HepG2 (cell line): ENCODE measurements around the gene SLAIN2. TPM values are rescaled to one million over a fixed set of nuclear protein-coding genes. Genes with fewer than 3 reads are reported as not detected.

ENCODE experiments used
- ATAC-seq: fragments of 200-7000 bp; cut with Tn5 transposase; 3 replicates; pipeline ENCODE4 v1.9.1; 2020; ENCODE audit warnings: mild to moderate bottlenecking, moderate library complexity
- BruUV-seq: library from RNA; stranded (reverse); fragments of 400-500 nt; replicated peaks from 2 replicates; lab custom pipeline; 2021; lab: Mats Ljungman, UMichigan
- CTCF ChIA-PET: fragments of 300-600 bp; formaldehyde crosslinking; extraction: SDS; loops from one replicate; lab custom pipeline; 2021; ENCODE audit warnings: low total read pairs, inconsistent platforms, low intra/inter-chr PET ratio; lab: Yijun Ruan, JAX
- POLR2A ChIA-PET: fragments of 350-600 bp; sonication (Branson Sonifier 250); formaldehyde crosslinking; loops from one replicate; lab custom pipeline; 2020; ENCODE audit warnings: antibody characterized with exemption, inconsistent platforms; lab: Yijun Ruan, JAX
- DNase-seq: peaks from one replicate; pipeline ENCODE4 v3.0.0-alpha.2; 2015; ENCODE audit warnings: low spot score
- FAIRE-seq: peaks from 3 replicates; lab custom pipeline; 2011; peaks lifted over from hg19 to GRCh38; lab: Jason Lieb, UNC
- H2AFZ ChIP-seq: one replicate; pipeline ENCODE4 v1.6.1; 2011; ENCODE audit warnings: low read length, inconsistent platforms
- H3K27ac ChIP-seq: fragments of 300-600 bp; 3 replicates; pipeline ENCODE4 v1.8.0; 2011; ENCODE audit warnings: mixed run types, mild to moderate bottlenecking, mixed read lengths, low read length, inconsistent platforms; ENCODE audit not compliant: insufficient read depth; ENCODE audit errors: extremely low read length
- H3K27me3 ChIP-seq, 2 experiments: fragments of 200-600 bp in 1 of 2; 2 replicates in 1 of 2; 3 replicates in 1 of 2; pipeline versions ENCODE4 v1.6.0 to v1.8.0; 2011; ENCODE audit warnings: low read length in 2 of 2, mild to moderate bottlenecking in 2 of 2, moderate library complexity in 2 of 2, inconsistent platforms in 1 of 2; ENCODE audit not compliant: insufficient read depth in 2 of 2, control insufficient read depth in 1 of 2
- H3K36me3 ChIP-seq, 2 experiments: fragments of 200-600 bp in 1 of 2; replicated peaks in 1 of 2; 2 replicates in 1 of 2; 3 replicates in 1 of 2; pipeline versions ENCODE4 v1.5.1 to v1.8.0; 2011; ENCODE audit warnings: low read length in 2 of 2, inconsistent platforms in 1 of 2; ENCODE audit not compliant: insufficient read depth in 2 of 2, control insufficient read depth in 1 of 2
- H3K4me1 ChIP-seq: 2 replicates; pipeline ENCODE4 v1.5.1; 2012; ENCODE audit warnings: low read length, inconsistent platforms; ENCODE audit not compliant: insufficient read depth
- H3K4me2 ChIP-seq: 2 replicates; pipeline ENCODE4 v1.6.0; 2011; ENCODE audit warnings: low read depth, low read length, inconsistent platforms
- H3K4me3 ChIP-seq, 3 experiments: fragments of 200-600 bp in 1 of 3; sonication (generic), shearing (Covaris generic) in 1 of 3; replicated peaks in 1 of 3; 2 replicates each; pipeline ENCODE4 v1.5.1; 2011 to 2016; ENCODE audit warnings: low read length in 3 of 3, inconsistent platforms in 2 of 3, low read depth in 2 of 3, mild to moderate bottlenecking in 2 of 3, control low read depth in 1 of 3, mixed read lengths in 1 of 3; ENCODE audit not compliant: insufficient read depth in 1 of 3
- H3K79me2 ChIP-seq: one replicate; pipeline ENCODE4 v1.6.1; 2011; ENCODE audit warnings: low read length, inconsistent platforms; ENCODE audit not compliant: insufficient read depth
- H3K9ac ChIP-seq: 2 replicates; pipeline ENCODE4 v1.6.0; 2011; ENCODE audit warnings: mild to moderate bottlenecking, low read depth, low read length, inconsistent platforms; ENCODE audit not compliant: insufficient read depth
- H3K9me3 ChIP-seq: 2 replicates; pipeline ENCODE4 v1.5.1; 2012; ENCODE audit warnings: mild to moderate bottlenecking, low read length
- H4K20me1 ChIP-seq: 2 replicates; pipeline ENCODE4 v1.6.0; 2011; ENCODE audit warnings: inconsistent platforms, mild to moderate bottlenecking, low read length, moderate library complexity; ENCODE audit not compliant: insufficient read depth
- MED8 ChIP-seq: sonication (generic); formaldehyde crosslinking; IDR thresholded peaks from 2 replicates; pipeline ENCODE4 v1.8.1; 2023; ENCODE audit warnings: mild to moderate bottlenecking, missing genetic modification reagents; ENCODE audit not compliant: insufficient replicate concordance
- MTA1 ChIP-seq: sonication (generic); formaldehyde crosslinking; IDR thresholded peaks from 2 replicates; pipeline ENCODE4 v1.4.0; 2020; ENCODE audit warnings: missing genetic modification reagents, mild to moderate bottlenecking, borderline replicate concordance
- NR2F1 ChIP-seq, 2 experiments: fragments of 450-650 bp in 1 of 2; formaldehyde crosslinking in 1 of 2; IDR thresholded peaks; 2 replicates each; pipeline versions ENCODE4 v1.5.0 to v1.6.1; 2016 to 2020; ENCODE audit warnings: mild to moderate bottlenecking in 1 of 2, missing compliant biosample characterization in 1 of 2, missing genetic modification reagents in 1 of 2, moderate library complexity in 1 of 2
- NR2F6 ChIP-seq, 2 experiments: IDR thresholded peaks; 2 replicates each; pipeline ENCODE4 v1.6.1; 2016; ENCODE audit warnings: antibody characterized with exemption in 1 of 2, mild to moderate bottlenecking in 1 of 2
- RFXANK ChIP-seq: IDR thresholded peaks from 2 replicates; pipeline ENCODE4 v1.6.1; 2016
- U2AF1 ChIP-seq: fragments of 200-400 bp; formaldehyde crosslinking; optimal IDR thresholded peaks from 2 replicates; pipeline ENCODE3; 2017; ENCODE audit warnings: mild to moderate bottlenecking, low read depth, low read length
- WGBS: methylation state at CpG from one replicate; pipeline ENCODE4 v1.1.6; 2017; ENCODE audit warnings: low lambda C conversion rate; 5-methylcytosine and 5-hydroxymethylcytosine counted together
- in situ Hi-C: cut with HindIII; loops from 2 replicates; pipeline ENCODE4 v1.10.0; 2017; ENCODE audit warnings: low pct_unique_long_range_greater_than_20kb; ENCODE audit not compliant: extremely low pct_ligation_motif_present
- intact Hi-C: fragments of 100-400 bp; cut with micrococcal nuclease; formaldehyde crosslinking; loops from one replicate; pipeline ENCODE4 v1.10.0; 2022; ENCODE audit not compliant: unreplicated experiment
- polyA plus RNA-seq, 8 experiments: library from polyadenylated mRNA; depleted of rRNA in 3 of 8; stranded (reverse) in 7 of 8; unstranded in 1 of 8; fragments of >200 nt; fragmentation: Illumina TruSeq in 4 of 8; extraction: Trizol in 4 of 8; gene quantifications; 2 replicates each; pipeline versions ENCODE4 v1.2.1 to v1.2.3, GENCODE V29; 2011 to 2016; ENCODE audit warnings: low read depth in 4 of 8, missing spikeins in 1 of 8, mixed read lengths in 1 of 8; ENCODE audit not compliant: insufficient read depth in 1 of 8
- total RNA-seq, 5 experiments: library from RNA; depleted of rRNA; stranded (reverse); fragments of >200 nt; fragmentation: Illumina TruSeq; extraction: Trizol; gene quantifications; 2 replicates each; pipeline ENCODE4 v1.2.3, GENCODE V29; 2016; ENCODE audit warnings: low read depth in 1 of 5
- TF ChIP-seq, protein P1 (sequence below), 2 experiments: sonication (generic) in 1 of 2; formaldehyde crosslinking in 1 of 2; IDR thresholded peaks; 2 replicates each; pipeline versions ENCODE4 v1.5.1 to v1.6.1; 2011 to 2020; ENCODE audit warnings: borderline replicate concordance in 1 of 2, low read depth in 1 of 2, low read length in 1 of 2, mild to moderate bottlenecking in 1 of 2, missing genetic modification reagents in 1 of 2, moderate library complexity in 1 of 2
- TF ChIP-seq, protein P2 (sequence below): IDR thresholded peaks from 2 replicates; pipeline ENCODE4 v1.6.1; 2016; ENCODE audit warnings: low read depth, missing genetic modification reagents, missing compliant biosample characterization
- TF ChIP-seq, protein P3 (sequence below): sonication (generic); formaldehyde crosslinking; conservative IDR thresholded peaks from 2 replicates; pipeline ENCODE4 v1.4.0; 2020; ENCODE audit warnings: missing genetic modification reagents

SLAIN2 gene
- total and polyA plus RNA-seq, 2 of the 13 experiments (the other 11 are each of a cell fraction or from before 2014, with no cell fraction given) = 20.7 to 22.5 TPM

DNA sequence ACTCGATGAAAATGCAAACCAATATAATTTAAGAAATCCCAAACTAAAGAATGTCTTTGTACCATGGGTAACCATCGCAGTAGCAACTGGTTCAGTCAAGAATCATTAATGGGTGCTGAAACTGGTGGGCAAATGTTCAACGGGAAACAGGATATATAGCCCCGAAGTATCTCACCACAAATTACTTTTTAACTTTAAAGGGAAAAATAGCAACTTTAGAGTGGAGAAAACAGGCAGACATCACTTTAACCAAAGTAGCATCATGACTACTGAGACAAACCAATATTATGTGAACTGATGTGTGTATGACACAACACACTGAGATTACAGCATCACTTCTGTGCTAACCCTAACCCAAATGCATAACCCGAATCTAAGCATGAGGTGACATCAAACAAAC lies 33.8 kb upstream of the SLAIN2 start:
- TF ChIP-seq, protein P1, sequence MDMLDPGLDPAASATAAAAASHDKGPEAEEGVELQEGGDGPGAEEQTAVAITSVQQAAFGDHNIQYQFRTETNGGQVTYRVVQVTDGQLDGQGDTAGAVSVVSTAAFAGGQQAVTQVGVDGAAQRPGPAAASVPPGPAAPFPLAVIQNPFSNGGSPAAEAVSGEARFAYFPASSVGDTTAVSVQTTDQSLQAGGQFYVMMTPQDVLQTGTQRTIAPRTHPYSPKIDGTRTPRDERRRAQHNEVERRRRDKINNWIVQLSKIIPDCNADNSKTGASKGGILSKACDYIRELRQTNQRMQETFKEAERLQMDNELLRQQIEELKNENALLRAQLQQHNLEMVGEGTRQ (IDR thresholded peaks at IDR 0.05; ENCODE audit: low read depth, low read length) = no peak
- TF ChIP-seq, protein P1 (CRISPR knock-in tag; IDR thresholded peaks at IDR 0.05; ENCODE audit: borderline replicate concordance) = no peak
- TF ChIP-seq NR2F1 (CRISPR knock-in tag; IDR thresholded peaks at IDR 0.05) (no peak), U2AF1 (no peak)
- TF ChIP-seq, all 625 proteins: peak for 0
- H4K20me1 ChIP-seq = no peaks in the 10 kb centered on the region
- no TSS peak for BruUV-seq
- H3K4me2 ChIP-seq = no peak overlapping the region
- ChIA-PET CTCF (no interaction called here), POLR2A (no interaction called here)
- intact Hi-C loops (no loop called here), in situ Hi-C loops (no loop called here)
- DNase-seq = no peak
- H3K27me3 ChIP-seq = no peaks in the 10 kb centered on the region
- H3K9me3 ChIP-seq = no peaks in the 10 kb centered on the region
- H2AFZ ChIP-seq = no peak overlapping the region
- H3K27ac ChIP-seq = no peak overlapping the region
- no peaks in the 10 kb centered on the region for H3K36me3 ChIP-seq
- no peak for FAIRE-seq
- H3K9ac ChIP-seq = no peak overlapping the region
- H3K79me2 ChIP-seq = no peaks in the 10 kb centered on the region
- WGBS = 24% methylated on average over 5 of the region's 5 CpGs
- H3K4me1 ChIP-seq = no peaks in the 10 kb centered on the region
- ATAC-seq = no peak
- no peak overlapping the region for H3K4me3 ChIP-seq

DNA sequence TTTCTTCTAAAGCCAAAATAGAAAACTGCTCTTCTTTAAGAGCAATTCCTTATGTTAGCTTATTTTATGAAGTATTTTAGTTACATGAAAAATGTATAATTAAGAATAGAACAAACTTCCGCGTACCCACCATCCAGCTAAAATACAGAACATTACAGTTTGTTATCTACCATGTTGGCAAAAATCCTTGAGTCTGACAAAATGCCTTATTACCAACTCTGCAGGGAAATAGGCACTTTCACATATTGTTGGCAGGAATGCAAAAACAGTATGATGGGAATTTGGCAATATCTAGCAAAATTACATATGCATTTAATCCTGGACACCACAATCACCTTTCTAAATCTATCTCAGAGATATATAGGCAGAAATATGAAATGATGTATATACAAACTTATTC lies 32.4 kb upstream of the SLAIN2 start:
- ChIA-PET CTCF (no interaction called here), POLR2A (no interaction called here)
- in situ Hi-C loops (no loop called here), intact Hi-C loops (no loop called here)
- Histone ChIP-seq H3K36me3 (no peaks in the 10 kb centered on the region), H3K9me3 (no peaks in the 10 kb centered on the region), H2AFZ (no peak overlapping the region), H3K9ac (no peak overlapping the region), H3K79me2 (no peaks in the 10 kb centered on the region), H3K27me3 (no peaks in the 10 kb centered on the region), H4K20me1 (no peaks in the 10 kb centered on the region), H3K27ac (no peak overlapping the region), H3K4me2 (no peak overlapping the region), H3K4me3 (no peak overlapping the region), H3K4me1 (no peaks in the 10 kb centered on the region)
- ATAC-seq (no peak), FAIRE-seq (no peak), DNase-seq (no peak)
- BruUV-seq = no TSS peak
- WGBS = 94% methylated on average over 2 of the region's 2 CpGs
- TF ChIP-seq MED8 (CRISPR knock-in tag) (no peak), NR2F6 (IDR thresholded peaks at IDR 0.05) (no peak), NR2F6 (CRISPR knock-in tag; IDR thresholded peaks at IDR 0.05) (no peak), MTA1 (CRISPR knock-in tag) (no peak), RFXANK (CRISPR knock-in tag) (no peak)
- TF ChIP-seq, protein P2, sequence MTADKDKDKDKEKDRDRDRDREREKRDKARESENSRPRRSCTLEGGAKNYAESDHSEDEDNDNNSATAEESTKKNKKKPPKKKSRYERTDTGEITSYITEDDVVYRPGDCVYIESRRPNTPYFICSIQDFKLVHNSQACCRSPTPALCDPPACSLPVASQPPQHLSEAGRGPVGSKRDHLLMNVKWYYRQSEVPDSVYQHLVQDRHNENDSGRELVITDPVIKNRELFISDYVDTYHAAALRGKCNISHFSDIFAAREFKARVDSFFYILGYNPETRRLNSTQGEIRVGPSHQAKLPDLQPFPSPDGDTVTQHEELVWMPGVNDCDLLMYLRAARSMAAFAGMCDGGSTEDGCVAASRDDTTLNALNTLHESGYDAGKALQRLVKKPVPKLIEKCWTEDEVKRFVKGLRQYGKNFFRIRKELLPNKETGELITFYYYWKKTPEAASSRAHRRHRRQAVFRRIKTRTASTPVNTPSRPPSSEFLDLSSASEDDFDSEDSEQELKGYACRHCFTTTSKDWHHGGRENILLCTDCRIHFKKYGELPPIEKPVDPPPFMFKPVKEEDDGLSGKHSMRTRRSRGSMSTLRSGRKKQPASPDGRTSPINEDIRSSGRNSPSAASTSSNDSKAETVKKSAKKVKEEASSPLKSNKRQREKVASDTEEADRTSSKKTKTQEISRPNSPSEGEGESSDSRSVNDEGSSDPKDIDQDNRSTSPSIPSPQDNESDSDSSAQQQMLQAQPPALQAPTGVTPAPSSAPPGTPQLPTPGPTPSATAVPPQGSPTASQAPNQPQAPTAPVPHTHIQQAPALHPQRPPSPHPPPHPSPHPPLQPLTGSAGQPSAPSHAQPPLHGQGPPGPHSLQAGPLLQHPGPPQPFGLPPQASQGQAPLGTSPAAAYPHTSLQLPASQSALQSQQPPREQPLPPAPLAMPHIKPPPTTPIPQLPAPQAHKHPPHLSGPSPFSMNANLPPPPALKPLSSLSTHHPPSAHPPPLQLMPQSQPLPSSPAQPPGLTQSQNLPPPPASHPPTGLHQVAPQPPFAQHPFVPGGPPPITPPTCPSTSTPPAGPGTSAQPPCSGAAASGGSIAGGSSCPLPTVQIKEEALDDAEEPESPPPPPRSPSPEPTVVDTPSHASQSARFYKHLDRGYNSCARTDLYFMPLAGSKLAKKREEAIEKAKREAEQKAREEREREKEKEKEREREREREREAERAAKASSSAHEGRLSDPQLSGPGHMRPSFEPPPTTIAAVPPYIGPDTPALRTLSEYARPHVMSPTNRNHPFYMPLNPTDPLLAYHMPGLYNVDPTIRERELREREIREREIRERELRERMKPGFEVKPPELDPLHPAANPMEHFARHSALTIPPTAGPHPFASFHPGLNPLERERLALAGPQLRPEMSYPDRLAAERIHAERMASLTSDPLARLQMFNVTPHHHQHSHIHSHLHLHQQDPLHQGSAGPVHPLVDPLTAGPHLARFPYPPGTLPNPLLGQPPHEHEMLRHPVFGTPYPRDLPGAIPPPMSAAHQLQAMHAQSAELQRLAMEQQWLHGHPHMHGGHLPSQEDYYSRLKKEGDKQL (CRISPR knock-in tag) = no peak
- TF ChIP-seq, protein P3, sequence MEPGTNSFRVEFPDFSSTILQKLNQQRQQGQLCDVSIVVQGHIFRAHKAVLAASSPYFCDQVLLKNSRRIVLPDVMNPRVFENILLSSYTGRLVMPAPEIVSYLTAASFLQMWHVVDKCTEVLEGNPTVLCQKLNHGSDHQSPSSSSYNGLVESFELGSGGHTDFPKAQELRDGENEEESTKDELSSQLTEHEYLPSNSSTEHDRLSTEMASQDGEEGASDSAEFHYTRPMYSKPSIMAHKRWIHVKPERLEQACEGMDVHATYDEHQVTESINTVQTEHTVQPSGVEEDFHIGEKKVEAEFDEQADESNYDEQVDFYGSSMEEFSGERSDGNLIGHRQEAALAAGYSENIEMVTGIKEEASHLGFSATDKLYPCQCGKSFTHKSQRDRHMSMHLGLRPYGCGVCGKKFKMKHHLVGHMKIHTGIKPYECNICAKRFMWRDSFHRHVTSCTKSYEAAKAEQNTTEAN (CRISPR knock-in tag) = no peak
